Measurements from ENCODE around the gene SORCS3.

Gene SORCS3

GRCh38 chr10:105170521-105170920, 529.4 kb downstream of the SORCS3 start:
- no peak for DNase-seq

GRCh38 chr10:105171945-105172344, 530.9 kb downstream of the SORCS3 start:
- no peak for DNase-seq

GRCh38 chr10:105181626-105182025, 540.5 kb downstream of the SORCS3 start:
- DNase-seq: no peak

- peak in 10 of 51 donors; percentile 2 to 31 (median 10) for DNase-seq
Observed at GRCh38 chr10:105183536-105183935, 542.4 kb downstream of the SORCS3 start.

GRCh38 chr10:105185161-105185560, 544.1 kb downstream of the SORCS3 start:
- no peak for DNase-seq

GRCh38 chr10:105187243-105187642, 546.2 kb downstream of the SORCS3 start:
- DNase-seq: no peak

GRCh38 chr10:105188737-105189462, 547.8 kb downstream of the SORCS3 start:
- DNase-seq: peak in 3 of 51 donors; percentile 3 to 33 (median 12)

GRCh38 chr10:105189463-105189800, 548.3 kb downstream of the SORCS3 start:
- DNase-seq: no peak

DNA sequence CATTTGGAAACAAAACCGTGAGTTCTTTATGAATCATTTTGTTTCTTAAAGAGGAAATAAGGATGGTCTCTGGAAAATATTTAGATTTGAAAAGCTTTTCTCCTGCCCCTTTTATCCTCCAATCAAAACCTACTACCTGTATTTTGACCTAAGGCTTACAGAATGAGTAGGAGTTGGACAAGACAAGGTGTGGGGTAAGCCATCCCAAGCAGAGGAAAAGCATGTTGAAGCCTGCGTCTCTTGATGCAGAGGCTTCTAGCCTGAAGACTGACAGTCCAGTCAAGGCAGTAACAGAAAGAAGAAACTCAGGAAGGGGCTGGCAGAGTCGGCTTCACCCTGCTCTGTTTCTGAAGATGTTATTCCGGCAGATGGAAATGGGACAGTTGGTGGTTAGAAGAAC, 551.1 kb downstream of the SORCS3 start:
- no peak for DNase-seq

GRCh38 chr10:105192861-105193260, 551.8 kb downstream of the SORCS3 start:
- DNase-seq: no peak

DNA sequence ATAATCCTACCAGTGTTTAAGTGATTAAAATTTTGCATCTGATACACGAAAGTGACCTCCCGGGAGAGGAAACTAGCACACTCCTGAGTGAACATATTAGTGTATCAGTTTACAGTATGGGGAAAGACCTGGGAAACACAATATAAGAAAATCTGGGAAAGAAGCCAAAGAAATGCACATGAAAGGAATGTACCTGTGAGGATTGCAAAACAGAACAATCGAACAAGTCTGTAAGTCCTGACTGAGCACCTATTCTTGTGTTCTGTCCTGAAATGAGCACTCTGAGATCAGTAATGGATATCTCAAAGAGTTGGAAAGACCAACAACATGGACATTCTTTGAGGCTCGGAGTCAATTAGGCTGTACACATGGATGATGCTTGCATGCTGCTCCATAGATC, 554.7 kb downstream of the SORCS3 start:
- DNase-seq: no peak

- DNase-seq: no peak
Observed at GRCh38 chr10:105197598-105198364, 556.7 kb downstream of the SORCS3 start.

DNA sequence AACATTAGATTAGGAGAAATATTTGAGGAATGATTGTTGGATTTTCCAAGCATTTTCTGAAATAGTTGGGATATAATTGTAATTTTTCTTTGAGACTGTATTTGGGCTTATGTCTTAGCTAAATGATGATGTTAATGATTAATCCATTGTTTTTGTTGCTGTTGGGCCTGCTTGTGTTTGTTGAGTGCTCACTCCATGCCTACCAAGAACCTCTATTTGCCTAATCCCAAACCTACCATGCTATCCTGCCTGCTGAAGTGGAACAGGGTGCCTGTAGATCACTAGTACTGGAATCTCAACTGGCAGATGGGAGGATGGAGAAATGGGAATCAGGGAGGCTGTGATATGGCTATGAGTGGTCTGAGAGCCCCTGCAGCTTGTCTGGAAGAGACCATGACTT, 565.5 kb downstream of the SORCS3 start:
- DNase-seq: no peak

DNA sequence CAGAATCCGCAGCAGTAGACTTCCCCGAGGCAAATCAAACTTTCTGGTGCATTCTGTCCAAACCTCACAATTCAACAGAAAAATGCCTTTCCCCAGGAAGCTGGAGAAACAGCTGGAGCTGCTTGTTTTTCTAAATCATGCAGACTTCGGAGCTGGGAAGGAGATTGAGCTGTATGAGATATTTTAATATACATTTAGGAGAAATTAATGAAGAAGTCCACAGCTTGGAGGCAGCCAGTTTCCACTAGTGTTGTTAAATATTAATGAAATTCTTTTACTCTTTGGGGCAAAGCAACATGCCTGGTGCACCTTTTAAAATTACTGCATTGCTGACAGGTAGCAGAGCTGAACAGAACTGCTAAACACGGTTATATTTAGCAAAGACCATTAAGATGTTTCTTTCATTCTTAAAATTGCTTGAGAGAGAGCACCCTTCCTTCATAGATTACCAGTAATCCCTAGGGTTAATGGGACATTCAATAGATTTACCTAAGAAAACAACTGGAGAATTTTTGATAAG, 566.4 kb downstream of the SORCS3 start:
- no peak for DNase-seq

GRCh38 chr10:105210546-105210945, 569.5 kb downstream of the SORCS3 start:
- DNase-seq: no peak

- no peak for DNase-seq
Observed at GRCh38 chr10:105237685-105238084, 596.6 kb downstream of the SORCS3 start.

DNA sequence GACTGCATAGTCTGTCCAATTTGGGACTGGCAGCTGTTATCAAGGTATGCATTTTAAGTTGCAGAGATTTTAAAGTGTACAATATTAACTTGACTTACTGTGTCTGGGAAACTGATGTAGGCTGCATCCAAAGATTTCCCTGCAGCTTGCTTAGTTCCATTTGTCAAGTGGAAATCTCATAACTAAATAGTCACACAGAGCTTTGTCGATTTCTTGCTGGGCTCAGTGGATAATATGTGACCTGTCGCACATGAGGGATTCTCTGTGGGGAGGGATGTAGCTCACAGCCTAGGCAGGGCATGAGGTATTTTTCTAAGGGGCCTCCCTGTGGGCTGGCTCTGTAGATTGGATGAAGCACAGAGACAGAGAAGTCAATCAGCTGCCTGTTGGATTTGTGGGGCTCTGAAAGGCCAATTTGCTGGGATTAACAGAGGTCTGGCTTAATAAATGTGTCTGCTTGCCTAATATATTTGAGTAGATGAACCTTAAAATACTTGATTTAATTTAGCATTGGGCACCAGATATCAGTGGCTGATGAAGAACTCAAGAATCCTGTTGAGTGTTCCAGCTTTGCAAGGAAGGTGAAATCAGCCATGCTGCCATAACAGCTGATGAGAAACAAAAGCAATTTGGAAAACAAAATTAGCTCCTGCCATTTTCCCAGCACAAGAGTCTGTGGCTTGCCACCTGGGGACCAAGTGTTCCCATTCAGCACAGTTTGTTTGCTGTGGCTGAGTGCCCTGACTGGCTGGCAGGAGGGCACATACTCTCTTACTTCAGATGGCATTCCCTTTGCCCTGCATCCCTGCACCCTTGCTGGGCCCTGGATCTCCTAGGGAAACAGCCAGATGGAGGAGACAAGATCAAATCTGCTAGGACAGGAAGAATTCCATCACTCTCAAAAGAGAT, 598.5 kb downstream of the SORCS3 start:
- DNase-seq: peak in 14 of 51 donors; percentile 1 to 37 (median 8)

DNA sequence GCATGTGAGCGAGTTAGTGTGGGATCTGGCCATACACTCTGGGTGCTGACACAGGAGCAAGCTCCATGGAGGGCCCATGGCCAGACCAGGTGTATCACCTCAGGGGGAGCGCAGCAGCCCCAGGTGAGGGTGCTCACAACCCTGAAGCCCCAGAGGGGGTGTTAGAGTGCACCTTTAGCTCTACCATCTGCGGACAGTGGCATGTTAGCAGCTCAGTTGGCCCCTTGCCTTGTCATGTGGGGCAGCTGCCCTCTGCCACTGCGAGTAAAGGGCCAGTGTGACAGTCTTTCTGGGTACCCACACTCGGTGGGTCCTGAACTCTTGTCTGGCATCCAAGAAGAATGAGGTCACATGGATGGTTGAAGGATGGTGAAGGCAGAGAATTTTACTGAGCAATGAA, 600.2 kb downstream of the SORCS3 start:
- DNase-seq: no peak

DNA sequence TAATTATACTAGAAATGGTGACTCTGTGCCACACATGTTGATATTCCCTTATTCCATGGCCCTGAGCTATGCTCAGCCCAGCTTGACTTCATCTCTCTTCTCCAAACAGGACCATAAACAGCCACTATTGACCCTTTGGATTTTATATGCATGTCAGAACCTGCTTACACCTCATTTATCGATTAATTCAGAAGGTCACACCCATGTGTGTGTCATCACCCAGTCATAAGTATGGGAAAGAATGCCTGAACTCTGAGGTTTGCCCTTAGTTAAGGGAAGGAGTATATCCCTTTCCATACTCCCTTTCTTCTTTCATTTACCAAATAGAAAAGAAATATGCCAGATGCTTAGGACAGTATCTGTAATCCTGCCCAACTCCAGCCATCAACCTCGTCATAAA, 602.3 kb downstream of the SORCS3 start:
- DNase-seq: no peak

- DNase-seq: no peak
Observed at GRCh38 chr10:105243825-105244224, 602.7 kb downstream of the SORCS3 start.

- DNase-seq: peak in 1 of 51 donors; percentile 2
Observed at GRCh38 chr10:105247831-105248499, 606.9 kb downstream of the SORCS3 start.

Measured in hypothalamus (tissue), 51 donors.